HG03439 (cell line): Measurements from ENCODE around the gene ANKRD63.

ENCODE experiments used
- ATAC-seq: cut with Tn5 transposase; IDR thresholded peaks from one replicate; pipeline ENCODE4 v1.9.1; 2021; ENCODE audit warnings: mild to moderate bottlenecking, moderate library complexity; ENCODE audit not compliant: unreplicated experiment

ANKRD63 gene

DNA sequence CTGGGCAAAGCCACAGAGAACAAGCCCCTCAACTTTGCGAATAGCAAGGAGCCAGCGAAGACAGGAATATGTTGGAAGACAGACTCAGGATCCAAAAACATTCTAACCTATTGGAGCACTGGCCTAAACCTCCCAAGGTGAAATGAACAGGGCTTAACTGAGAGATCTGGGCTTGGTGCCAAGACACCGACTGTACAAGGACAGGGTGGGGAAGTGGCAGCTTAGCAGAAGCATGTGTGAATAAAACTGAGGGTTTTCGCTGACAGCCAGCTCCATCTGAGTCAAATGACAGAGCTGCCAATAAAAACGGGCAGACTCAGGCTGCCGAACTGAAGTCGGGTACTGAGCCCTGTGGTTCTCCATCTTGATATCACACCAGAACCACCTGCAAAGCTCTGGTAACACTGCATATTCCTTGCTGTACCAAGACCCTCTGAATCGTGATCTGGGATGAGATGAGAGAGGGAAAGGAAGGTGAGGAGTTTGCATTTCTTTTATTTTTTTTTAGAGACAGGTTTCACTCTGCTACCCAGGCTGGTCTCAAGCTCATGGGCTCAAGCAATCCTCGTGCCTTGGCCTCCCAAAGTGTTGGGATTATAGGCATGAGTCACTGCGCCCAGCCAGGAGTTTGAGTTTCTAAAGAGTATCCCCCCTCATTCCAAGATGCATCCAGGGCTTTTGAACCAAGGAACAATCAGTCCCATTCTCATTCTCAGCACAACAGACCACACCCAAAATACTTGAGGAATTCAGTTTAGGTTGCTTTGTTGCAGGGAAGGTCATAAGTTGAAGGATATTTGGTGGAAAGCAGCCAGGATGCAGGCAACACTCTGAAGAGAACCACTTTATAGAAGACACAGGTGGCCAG is 30.9 kb upstream of the ANKRD63 start:
- ATAC-seq, result no peak

DNA sequence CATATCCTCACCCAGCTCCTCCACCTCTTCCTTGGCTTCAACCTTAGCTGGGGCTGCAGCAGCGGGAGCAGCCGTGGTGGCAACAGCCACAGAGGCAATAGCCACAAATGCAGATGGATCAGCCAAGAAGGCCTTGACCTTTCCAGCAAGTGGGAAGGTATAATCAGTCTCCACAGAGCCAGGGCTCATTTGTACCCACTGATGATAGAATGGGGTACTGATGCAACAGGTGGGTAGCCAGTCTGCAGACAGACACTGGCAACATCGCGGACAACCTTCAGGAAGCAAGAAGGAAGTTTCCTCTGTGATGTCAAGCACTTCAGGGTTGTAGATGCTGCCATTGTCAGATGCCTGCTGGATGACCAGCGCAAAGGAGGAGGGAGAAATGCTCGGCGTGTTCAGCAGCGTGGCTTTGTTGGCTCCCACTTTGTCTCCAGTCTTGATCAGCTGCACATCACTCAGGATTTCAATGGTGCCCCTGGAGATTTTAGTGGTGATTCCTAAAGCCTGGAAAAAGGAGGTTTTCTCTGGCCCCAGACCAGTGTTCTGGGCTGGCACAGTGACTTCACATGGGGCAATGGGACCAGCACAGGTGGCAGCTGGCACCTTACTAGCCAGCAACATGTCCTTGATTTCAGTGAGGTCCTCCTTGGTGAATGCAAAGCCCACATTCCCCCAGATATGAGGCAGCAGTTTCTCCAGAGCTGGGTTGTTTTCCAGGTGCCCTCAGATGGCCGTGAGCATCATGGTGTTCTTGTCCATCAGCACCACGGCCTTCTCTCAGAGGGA is 29.7 kb upstream of the ANKRD63 start:
- ATAC-seq, result no peak

- no peak for ATAC-seq
These were observed 28.1 kb upstream of the ANKRD63 start for GRCh38 chr15:40310993-40311392.

DNA sequence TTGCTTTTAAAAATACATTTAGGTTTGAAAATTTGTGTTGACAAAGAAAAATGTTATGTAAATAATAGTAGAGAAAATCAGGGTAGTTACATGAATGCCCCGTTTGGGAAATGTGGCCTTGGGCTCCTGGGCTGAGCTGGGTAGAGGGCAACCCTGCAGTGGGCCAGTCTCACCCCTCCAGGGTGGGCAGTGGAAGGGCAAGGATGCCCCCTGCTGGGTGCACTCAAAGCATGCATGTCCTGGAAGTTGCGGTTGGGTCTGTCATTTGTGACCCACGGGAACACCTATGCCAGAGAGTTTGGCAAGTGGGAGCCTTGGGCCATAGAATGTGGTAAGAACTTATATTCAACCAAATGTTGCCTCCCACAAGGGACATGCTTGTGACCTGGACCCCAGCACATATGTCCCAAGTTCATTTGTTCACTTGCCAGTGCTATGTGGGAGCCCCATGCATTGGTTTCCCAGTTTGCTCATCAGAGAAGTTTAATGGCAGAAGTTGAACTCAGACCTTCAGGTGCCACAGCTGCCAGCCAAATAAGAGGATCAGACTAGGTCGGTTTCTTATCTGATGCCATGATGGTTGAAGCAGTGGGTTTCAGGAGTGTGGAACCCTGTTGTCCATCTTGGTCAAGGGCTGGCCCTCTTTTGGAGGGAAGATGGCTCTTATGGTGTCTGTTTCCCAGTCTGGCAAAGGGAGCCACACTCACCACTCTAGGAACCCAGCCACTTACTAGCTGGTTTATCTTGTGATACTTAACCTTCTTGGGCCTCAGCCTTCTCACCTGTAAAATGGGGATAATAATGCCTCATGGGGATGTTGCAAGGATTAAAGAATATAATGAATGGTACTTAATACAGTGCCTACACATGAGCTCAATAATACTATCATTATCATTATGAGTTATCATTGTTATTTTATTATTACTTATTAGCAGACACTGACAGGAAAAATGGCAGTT is 27.4 kb upstream of the ANKRD63 start:
- ATAC-seq, result no peak

GRCh38 chr15:40309344-40309862 is 26.5 kb upstream of the ANKRD63 start:
- ATAC-seq, result no peak

DNA sequence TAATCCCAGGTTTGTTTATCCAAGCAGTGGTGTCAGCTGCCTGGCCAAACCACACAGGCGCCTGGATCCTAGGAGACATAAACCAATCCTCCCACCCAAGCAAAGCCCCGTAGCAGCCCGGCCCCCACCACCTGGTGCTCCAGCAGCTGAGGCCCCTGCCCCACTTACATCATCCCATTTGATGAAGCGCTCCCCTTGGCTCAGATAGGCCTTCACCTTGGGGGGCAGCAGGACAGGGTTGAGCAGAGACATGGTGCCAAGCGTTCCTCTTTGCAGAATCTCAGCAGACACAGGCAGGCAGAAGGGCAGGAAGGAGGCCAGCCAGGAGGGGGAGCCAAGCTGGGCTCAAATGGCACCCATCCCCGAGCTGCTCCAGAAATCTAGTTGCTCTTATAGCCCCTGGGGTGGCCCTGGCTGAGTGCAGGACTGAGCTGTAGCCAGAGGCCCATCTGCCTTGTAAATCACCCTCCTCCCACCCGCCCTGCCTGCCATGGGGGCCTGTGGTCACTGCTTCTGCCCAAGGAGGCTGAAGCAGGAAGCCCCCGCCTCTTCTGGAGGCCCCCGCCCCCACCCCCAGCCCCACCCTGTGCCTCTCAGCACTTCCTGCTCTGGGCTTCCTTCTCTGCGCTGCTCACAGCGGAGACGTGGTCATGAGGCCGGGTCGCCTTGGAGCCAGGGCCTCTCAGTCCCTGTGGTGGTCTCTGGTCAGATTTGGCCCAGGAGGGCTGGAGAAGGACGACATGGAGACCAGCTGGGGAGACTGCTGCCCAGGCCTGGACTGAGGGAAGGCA is 24.8 kb upstream of the ANKRD63 start, which contains the start of gene PLCB2:
PLCB2 (minus strand) TSS at position 515 of the 791 bp plus-strand sequence; CDS start at position 252, 263 bp downstream.
- no peak for ATAC-seq

- ATAC-seq, result no peak
These were observed 24.0 kb upstream of the ANKRD63 start for GRCh38 chr15:40306908-40307307.

GRCh38 chr15:40306371-40306770 is 23.5 kb upstream of the ANKRD63 start:
- ATAC-seq, result no peak

- ATAC-seq, result no peak
These were observed 22.4 kb upstream of the ANKRD63 start for GRCh38 chr15:40305281-40305680.

DNA sequence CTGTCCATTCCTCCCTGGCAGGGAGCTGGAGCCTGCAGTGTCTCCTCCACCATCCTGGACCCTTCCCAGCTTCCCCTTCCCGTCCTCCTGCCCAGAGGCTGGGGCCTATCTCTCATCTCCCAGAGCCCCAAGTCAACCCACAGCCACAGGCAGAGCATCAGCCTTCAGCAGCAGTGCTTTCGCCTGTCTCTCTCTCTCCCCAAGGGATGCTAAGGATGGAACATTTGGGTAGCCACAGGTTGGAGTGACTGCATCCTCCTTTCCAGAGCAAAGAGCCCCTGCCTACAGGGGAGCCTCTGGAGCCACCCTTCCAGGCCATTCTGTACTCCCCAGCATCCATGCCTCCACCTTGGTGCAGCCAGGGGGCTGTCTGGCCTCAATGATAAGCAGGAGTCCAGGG is 20.7 kb upstream of the ANKRD63 start:
- no peak for ATAC-seq

GRCh38 chr15:40302981-40303380 is 20.1 kb upstream of the ANKRD63 start:
- ATAC-seq, result no peak

DNA sequence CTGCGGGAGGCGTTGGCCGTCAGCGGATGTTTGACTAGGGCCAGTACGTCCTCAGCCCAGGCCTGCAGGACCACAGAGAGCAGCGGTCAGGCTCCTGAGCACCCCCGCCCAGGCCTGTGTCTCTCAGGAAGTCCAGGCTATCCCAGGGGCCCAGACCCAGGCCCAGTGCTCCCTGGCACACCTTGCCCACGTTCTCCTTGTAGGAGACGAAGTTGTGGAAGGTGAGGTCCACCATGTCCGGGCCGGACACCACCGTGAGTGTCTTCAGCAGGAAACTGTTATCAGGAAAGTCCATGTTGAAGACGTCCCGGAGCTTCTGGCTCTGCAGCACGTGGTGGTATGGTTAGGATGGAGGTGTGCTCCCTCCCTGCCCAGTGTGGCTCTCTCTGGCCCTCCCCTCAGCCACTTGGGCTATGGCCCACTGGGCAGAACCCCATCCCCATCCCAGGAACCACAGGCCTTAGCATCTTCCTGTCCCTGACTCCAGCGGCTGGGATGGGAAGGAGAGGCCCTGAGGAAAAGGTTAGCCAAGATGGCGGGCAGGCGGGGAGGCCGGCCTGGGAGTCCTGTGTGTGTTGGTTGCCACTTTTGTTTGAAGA is 19.5 kb upstream of the ANKRD63 start:
- no peak for ATAC-seq

DNA sequence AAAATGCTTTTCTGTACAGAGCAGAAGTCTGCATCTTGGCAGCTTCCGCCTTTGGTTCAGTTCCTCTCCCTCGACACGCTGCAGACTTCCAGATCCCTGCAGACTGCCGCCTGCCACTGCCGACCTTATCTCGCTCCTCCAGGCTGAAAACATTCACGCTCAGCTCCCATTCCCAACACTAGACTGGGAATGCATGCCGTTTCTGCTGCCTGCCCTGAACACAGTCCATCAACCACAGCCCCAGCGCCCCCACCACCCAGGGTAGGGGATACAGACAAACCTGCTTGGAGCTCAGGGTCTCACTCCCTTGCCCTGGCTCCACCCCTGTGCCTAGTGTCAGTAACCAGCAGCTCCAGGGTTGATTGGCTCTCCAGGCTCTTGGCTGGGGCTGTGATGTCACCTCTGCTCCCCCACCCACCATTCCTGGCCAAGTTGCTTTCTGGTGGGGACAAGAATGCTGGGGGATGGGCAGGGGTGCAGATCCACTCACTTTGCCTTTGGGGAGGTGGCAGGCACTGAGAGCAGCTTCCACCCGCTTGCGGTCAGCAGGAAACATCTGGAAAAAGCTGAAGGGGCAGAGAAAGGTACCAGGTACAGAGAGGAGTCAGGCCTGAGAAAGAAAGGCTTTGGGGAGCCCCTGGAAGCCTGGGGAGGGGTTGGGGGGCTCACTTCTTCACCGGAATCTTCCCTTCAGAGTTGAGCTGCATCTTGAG is 18.8 kb upstream of the ANKRD63 start:
- no peak for ATAC-seq

GRCh38 chr15:40300771-40301170 is 17.9 kb upstream of the ANKRD63 start:
- no peak for ATAC-seq

DNA sequence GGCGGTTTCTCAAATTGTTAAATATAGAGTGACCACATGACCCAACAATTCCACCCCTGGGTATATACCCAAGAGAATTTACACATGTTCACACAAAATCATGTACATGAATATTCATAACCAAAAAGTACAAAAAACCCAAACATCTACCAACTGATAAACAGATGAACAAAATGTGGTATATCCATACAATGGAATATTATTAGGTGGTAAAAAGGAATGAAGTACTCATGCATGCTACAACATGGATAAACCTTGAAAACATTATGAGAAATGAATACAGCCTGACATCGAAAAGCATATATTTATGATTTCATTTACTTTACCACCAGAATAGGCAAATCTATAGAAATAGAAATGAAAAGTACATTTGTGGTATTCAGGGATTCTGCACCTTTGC is 17.5 kb upstream of the ANKRD63 start:
- no peak for ATAC-seq

GRCh38 chr15:40298216-40298935 is 15.5 kb upstream of the ANKRD63 start:
- no peak for ATAC-seq

DNA sequence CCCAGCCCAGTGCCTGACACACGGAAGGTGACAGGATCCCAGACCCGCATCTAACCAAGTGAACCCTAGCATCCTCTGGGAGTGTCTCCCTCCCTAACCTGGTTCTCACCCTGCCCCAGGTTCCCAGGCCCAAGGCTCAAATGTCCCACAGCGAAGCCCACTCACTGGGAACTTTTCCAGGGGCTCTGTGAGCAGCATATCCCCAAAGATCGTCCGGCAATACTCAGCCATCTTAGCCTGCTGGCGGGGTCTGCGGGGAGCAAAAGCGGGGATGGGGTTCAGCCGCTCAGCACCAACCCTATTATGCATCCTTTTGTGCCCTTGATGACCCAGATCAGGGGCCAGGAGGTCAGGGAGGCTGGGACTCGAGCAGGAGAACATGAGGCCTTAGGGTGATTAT is 14.5 kb upstream of the ANKRD63 start:
- no peak for ATAC-seq

GRCh38 chr15:40296561-40297230 is 13.8 kb upstream of the ANKRD63 start:
- no peak for ATAC-seq
